HEK293 (cell line): ENCODE results near the gene WAPL.

Experiments used
- CTCF ChIA-PET: fragments of 350-600 bp; formaldehyde crosslinking; extraction: SDS; loops from one replicate; lab custom pipeline; 2021; ENCODE audit warnings: antibody characterized with exemption; lab: Yijun Ruan, JAX
- POLR2A ChIA-PET: fragments of 300-600 bp; formaldehyde crosslinking; extraction: SDS; loops from one replicate; lab custom pipeline; 2020; ENCODE audit warnings: antibody characterized with exemption, inconsistent platforms; lab: Yijun Ruan, JAX
- H3K27ac ChIP-seq: fragments of 200-500 bp; sonication (Bioruptor generic); 2 replicates; pipeline ENCODE4 v1.5.1; 2014; ENCODE audit warnings: low read depth, low read length, control low read depth, inconsistent platforms; ENCODE audit errors: extremely low read depth
- H3K36me3 ChIP-seq, 2 experiments: fragments of 200-500 bp in 1 of 2; sonication (Bioruptor generic) in 1 of 2; 1 replicate in 1 of 2; 2 replicates in 1 of 2; pipeline ENCODE4 v1.5.1; 2014 to 2017; ENCODE audit warnings: inconsistent platforms in 2 of 2, low read length in 2 of 2; ENCODE audit not compliant: control insufficient read depth in 2 of 2, insufficient read depth in 1 of 2
- H3K4me1 ChIP-seq: fragments of 200-500 bp; sonication (Bioruptor generic); 2 replicates; pipeline ENCODE4 v1.5.1; 2014; ENCODE audit warnings: mild to moderate bottlenecking, low read length, inconsistent platforms; ENCODE audit not compliant: control insufficient read depth, insufficient read depth
- H3K4me3 ChIP-seq: 2 replicates; pipeline ENCODE4 v1.5.1; 2011; ENCODE audit warnings: low read depth, mild to moderate bottlenecking, control low read depth, low read length, moderate library complexity
- H3K9me3 ChIP-seq: fragments of 200-500 bp; sonication (Bioruptor generic); 2 replicates; pipeline ENCODE4 v1.5.1; 2014; ENCODE audit warnings: low read depth, low read length, inconsistent platforms; ENCODE audit not compliant: control insufficient read depth, insufficient read depth
- HOXC10 ChIP-seq: sonication (generic); formaldehyde crosslinking; IDR thresholded peaks from 2 replicates; pipeline ENCODE4 v1.8.1; 2023; ENCODE audit warnings: mild to moderate bottlenecking, missing genetic modification reagents
- MZF1 ChIP-seq: fragments of 450-650 bp; formaldehyde crosslinking; IDR thresholded peaks from 2 replicates; pipeline ENCODE4 v1.5.1; 2017; ENCODE audit warnings: missing biosample characterization, missing genetic modification characterization, borderline replicate concordance
- PRDM1 ChIP-seq: fragments of 450-650 bp; formaldehyde crosslinking; IDR thresholded peaks from 2 replicates; pipeline ENCODE4; 2016; ENCODE audit warnings: missing biosample characterization, missing genetic modification characterization
- YY1 ChIP-seq: fragments of 450-650 bp; formaldehyde crosslinking; IDR thresholded peaks from 2 replicates; pipeline ENCODE4 v1.5.1; 2018; ENCODE audit warnings: missing biosample characterization, missing genetic modification characterization
- ZBTB44 ChIP-seq: fragments of 450-650 bp; IDR thresholded peaks from 2 replicates; pipeline ENCODE4 v1.5.1; 2018; ENCODE audit warnings: missing biosample characterization, mild to moderate bottlenecking, missing genetic modification characterization
- ZIC2 ChIP-seq: fragments of 450-650 bp; formaldehyde crosslinking; IDR thresholded peaks from 2 replicates; pipeline ENCODE4 v1.5.1; 2016; ENCODE audit warnings: missing biosample characterization, missing genetic modification characterization
- ZNF148 ChIP-seq: fragments of 450-650 bp; formaldehyde crosslinking; IDR thresholded peaks from 2 replicates; pipeline ENCODE4 v1.5.0; 2017; ENCODE audit warnings: missing biosample characterization, missing genetic modification characterization, borderline replicate concordance
- ZNF19 ChIP-seq: fragments of 450-650 bp; formaldehyde crosslinking; IDR thresholded peaks from 2 replicates; pipeline ENCODE4; 2016; ENCODE audit warnings: missing biosample characterization, missing genetic modification characterization, low read depth
- ZNF366 ChIP-seq: fragments of 450-650 bp; formaldehyde crosslinking; conservative IDR thresholded peaks from 2 replicates; pipeline ENCODE4 v1.5.1; 2016; ENCODE audit warnings: missing biosample characterization, missing genetic modification characterization
- ZNF423 ChIP-seq: fragments of 450-650 bp; formaldehyde crosslinking; IDR thresholded peaks from 2 replicates; pipeline ENCODE4 v1.5.1; 2016; ENCODE audit warnings: missing biosample characterization, missing genetic modification characterization
- ZNF548 ChIP-seq: fragments of 450-650 bp; formaldehyde crosslinking; IDR thresholded peaks from 2 replicates; pipeline ENCODE4 v1.5.1; 2016; ENCODE audit warnings: missing biosample characterization, missing genetic modification characterization
- ZNF571 ChIP-seq: fragments of 450-650 bp; formaldehyde crosslinking; IDR thresholded peaks from 2 replicates; pipeline ENCODE4 v1.5.0; 2017; ENCODE audit warnings: missing biosample characterization, missing genetic modification characterization
- ZNF623 ChIP-seq: fragments of 450-650 bp; formaldehyde crosslinking; IDR thresholded peaks from 2 replicates; pipeline ENCODE4 v1.5.1; 2016; ENCODE audit warnings: missing biosample characterization, missing genetic modification characterization
- ZNF629 ChIP-seq: fragments of 450-650 bp; formaldehyde crosslinking; IDR thresholded peaks from 2 replicates; pipeline ENCODE4 v1.5.1; 2017; ENCODE audit warnings: missing biosample characterization, missing genetic modification characterization
- ZNF660 ChIP-seq: fragments of 450-650 bp; IDR thresholded peaks from 2 replicates; pipeline ENCODE4 v1.5.1; 2018; ENCODE audit warnings: missing biosample characterization, mild to moderate bottlenecking, missing genetic modification characterization
- ZNF76 ChIP-seq: fragments of 450-650 bp; formaldehyde crosslinking; IDR thresholded peaks from 2 replicates; pipeline ENCODE4; 2016; ENCODE audit warnings: low read depth, missing biosample characterization, missing genetic modification characterization, borderline replicate concordance
- TF ChIP-seq, protein P1 (sequence below): fragments of 450-650 bp; formaldehyde crosslinking; IDR thresholded peaks from 2 replicates; pipeline ENCODE4 v1.5.1; 2016; ENCODE audit warnings: missing biosample characterization, missing genetic modification characterization
- TF ChIP-seq, protein P2 (sequence below): fragments of 450-650 bp; formaldehyde crosslinking; IDR thresholded peaks from 2 replicates; pipeline ENCODE4 v1.5.1; 2016; ENCODE audit warnings: missing biosample characterization, missing genetic modification characterization, borderline replicate concordance
- TF ChIP-seq, protein P3 (sequence below): fragments of 450-650 bp; formaldehyde crosslinking; IDR thresholded peaks from 2 replicates; pipeline ENCODE4 v1.5.1; 2016; ENCODE audit warnings: missing biosample characterization, missing genetic modification characterization

The WAPL gene

DNA sequence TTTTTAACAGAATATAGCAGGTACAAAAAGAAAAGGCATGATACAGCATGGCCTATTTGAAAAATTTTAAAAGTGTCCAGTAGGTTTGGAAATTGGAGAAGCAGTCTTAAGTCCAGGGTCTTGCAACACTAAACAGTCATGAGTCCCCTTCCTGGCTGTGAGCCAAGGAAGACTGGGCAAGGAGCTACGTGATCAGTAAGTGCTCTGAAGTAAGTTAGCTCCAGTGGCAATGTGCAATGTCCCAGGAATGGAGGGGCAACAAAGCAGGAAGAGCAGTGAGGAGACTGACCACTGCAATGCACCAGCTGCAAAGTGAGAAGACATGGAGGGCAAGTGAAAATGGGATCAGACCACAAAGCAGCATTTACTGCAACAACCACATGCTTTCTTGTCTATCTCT, 82.0 kb downstream of the WAPL start:
- Histone ChIP-seq H3K36me3 (peaks cover 50 to 88% of the 10 kb centered on the region in 2 experiments), H3K4me3 (no peak overlapping the region), H3K9me3 (no peaks in the 10 kb centered on the region), H3K27ac (no peak overlapping the region), H3K4me1 (peaks cover 7% of the 10 kb centered on the region; the same call in 1 of the 2 replicates)
- TF ChIP-seq ZNF629 (tag by site-specific recombination) (0 out of 2 replicates have a peak, but pooled peaks have one; percentile 30), PRDM1 (tag by site-specific recombination) (0 out of 2 replicates have a peak, but pooled peaks have one; percentile 37), ZNF423 (tag by site-specific recombination) (no peak), ZBTB44 (tag by site-specific recombination) (peak; percentile 14; the same call in 1 of the 2 replicates), ZNF19 (no peak), ZNF366 (0 out of 2 replicates have a peak, but pooled peaks have one; percentile 18)
- TF ChIP-seq, protein P1, sequence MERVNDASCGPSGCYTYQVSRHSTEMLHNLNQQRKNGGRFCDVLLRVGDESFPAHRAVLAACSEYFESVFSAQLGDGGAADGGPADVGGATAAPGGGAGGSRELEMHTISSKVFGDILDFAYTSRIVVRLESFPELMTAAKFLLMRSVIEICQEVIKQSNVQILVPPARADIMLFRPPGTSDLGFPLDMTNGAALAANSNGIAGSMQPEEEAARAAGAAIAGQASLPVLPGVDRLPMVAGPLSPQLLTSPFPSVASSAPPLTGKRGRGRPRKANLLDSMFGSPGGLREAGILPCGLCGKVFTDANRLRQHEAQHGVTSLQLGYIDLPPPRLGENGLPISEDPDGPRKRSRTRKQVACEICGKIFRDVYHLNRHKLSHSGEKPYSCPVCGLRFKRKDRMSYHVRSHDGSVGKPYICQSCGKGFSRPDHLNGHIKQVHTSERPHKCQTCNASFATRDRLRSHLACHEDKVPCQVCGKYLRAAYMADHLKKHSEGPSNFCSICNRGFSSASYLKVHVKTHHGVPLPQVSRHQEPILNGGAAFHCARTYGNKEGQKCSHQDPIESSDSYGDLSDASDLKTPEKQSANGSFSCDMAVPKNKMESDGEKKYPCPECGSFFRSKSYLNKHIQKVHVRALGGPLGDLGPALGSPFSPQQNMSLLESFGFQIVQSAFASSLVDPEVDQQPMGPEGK (tag by site-specific recombination) = 0 out of 2 replicates have a peak, but pooled peaks have one; percentile 10
- ChIA-PET POLR2A (interaction anchor here (0.8 kb wide), 1 partner anchor 82 kb away, joined by 3 read pairs; the partner anchor contains the start of gene WAPL), CTCF (interaction anchor here (0.6 to 0.7 kb wide), 4 partner anchors 16 to 381 kb away, joined by 3 to 7 read pairs (median 3); no protein-coding TSS in a partner anchor)

DNA sequence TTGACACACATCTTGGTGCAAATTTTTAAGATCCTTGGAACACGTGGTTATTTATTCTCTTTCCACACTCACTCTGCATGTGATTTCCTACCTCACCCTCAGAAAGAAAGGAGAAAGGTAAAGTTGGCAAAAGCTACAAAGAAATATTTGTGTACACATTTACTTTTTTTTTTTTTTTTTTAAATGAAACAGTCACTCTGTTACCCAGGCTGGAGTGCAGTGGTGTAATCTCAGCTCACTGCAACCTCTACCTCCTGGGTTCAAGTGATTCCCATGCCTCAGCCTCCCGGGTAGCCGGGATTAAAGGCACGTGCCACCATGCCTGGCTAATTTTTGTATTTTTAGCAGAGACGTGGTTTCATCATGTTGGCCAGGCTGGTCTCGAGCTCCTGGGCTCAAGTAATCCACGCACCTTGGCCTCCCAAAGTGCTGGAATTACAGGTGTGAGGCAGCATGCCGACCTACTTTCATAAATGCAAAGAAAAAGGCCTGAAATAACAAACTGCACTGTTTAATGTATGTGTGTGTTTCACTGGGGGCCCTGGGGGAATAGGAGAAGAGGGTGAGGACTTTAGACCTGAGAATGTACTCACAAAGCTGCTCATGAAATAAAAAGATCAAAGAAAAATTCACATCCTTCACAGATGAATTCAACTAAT, 83.4 kb downstream of the WAPL start:
- Histone ChIP-seq H3K4me3 (no peak overlapping the region), H3K9me3 (no peaks in the 10 kb centered on the region), H3K27ac (no peak overlapping the region), H3K4me1 (peaks cover 7% of the 10 kb centered on the region; the same call in 1 of the 2 replicates), H3K36me3 (peaks cover 45 to 78% of the 10 kb centered on the region in 2 experiments)
- POLR2A ChIA-PET = interaction anchor here (0.6 kb wide), 1 partner anchor 35 kb away, joined by 4 read pairs; no protein-coding TSS in a partner anchor
- CTCF ChIA-PET = interaction anchor here (0.9 to 1.1 kb wide), 2 partner anchors 38 to 71 kb away, joined by 3 read pairs; no protein-coding TSS in a partner anchor
- TF ChIP-seq ZIC2 (tag by site-specific recombination) = no peak
- no peak for TF ChIP-seq ZNF623 (tag by site-specific recombination)
- no peak for TF ChIP-seq YY1
- TF ChIP-seq ZNF148 = no peak
- TF ChIP-seq MZF1 (tag by site-specific recombination) = no peak
- TF ChIP-seq ZNF660 (tag by site-specific recombination) = no peak
- no peak for TF ChIP-seq HOXC10 (CRISPR knock-in tag)
- TF ChIP-seq, protein P1 (tag by site-specific recombination) = no peak
- TF ChIP-seq, protein P2, sequence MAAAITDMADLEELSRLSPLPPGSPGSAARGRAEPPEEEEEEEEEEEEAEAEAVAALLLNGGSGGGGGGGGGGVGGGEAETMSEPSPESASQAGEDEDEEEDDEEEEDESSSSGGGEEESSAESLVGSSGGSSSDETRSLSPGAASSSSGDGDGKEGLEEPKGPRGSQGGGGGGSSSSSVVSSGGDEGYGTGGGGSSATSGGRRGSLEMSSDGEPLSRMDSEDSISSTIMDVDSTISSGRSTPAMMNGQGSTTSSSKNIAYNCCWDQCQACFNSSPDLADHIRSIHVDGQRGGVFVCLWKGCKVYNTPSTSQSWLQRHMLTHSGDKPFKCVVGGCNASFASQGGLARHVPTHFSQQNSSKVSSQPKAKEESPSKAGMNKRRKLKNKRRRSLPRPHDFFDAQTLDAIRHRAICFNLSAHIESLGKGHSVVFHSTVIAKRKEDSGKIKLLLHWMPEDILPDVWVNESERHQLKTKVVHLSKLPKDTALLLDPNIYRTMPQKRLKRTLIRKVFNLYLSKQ (tag by site-specific recombination) = no peak
- no peak for TF ChIP-seq ZNF76 (tag by site-specific recombination)
- TF ChIP-seq, protein P3, sequence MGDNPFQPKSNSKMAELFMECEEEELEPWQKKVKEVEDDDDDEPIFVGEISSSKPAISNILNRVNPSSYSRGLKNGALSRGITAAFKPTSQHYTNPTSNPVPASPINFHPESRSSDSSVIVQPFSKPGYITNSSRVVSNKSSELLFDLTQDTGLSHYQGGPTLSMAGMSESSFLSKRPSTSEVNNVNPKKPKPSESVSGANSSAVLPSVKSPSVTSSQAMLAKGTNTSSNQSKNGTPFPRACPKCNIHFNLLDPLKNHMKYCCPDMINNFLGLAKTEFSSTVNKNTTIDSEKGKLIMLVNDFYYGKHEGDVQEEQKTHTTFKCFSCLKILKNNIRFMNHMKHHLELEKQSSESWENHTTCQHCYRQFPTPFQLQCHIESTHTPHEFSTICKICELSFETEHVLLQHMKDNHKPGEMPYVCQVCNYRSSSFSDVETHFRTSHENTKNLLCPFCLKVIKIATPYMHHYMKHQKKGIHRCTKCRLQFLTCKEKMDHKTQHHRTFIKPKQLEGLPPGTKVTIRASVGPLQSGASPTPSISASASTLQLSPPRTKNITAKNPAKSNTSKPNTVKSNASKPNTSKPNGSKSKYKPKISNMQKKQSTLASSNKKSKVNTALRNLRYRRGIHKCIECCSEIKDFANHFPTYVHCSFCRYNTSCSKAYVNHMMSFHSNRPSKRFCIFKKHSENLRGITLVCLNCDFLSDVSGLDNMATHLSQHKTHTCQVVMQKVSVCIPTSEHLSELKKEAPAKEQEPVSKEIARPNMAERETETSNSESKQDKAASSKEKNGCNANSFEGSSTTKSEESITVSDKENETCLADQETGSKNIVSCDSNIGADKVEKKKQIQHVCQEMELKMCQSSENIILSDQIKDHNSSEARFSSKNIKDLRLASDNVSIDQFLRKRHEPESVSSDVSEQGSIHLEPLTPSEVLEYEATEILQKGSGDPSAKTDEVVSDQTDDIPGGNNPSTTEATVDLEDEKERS (tag by site-specific recombination) = no peak
- no peak for TF ChIP-seq ZNF571 (tag by site-specific recombination)
- TF ChIP-seq ZNF548 (tag by site-specific recombination) = no peak
